ENCODE results near the gene TPGS2.
"Not testable (repeated sequence)": the region's sequence is repeated elsewhere in the genome, so short reads cannot be mapped to it uniquely, and the experiment has no call there.

TPGS2 gene

GRCh38 chr18:36821681-36822080 is 7.1 kb downstream of the TPGS2 start:
- DNase-seq, result peak; percentile 29

- DNase-seq, result no peak
Observed at GRCh38 chr18:36819621-36820020, 9.2 kb downstream of the TPGS2 start.

- no peak for DNase-seq
Observed at GRCh38 chr18:36818652-36819051, 10.2 kb downstream of the TPGS2 start.

GRCh38 chr18:36817039-36817438 is 11.8 kb downstream of the TPGS2 start:
- DNase-seq, result no peak

- not testable (repeated sequence) for DNase-seq
Observed at GRCh38 chr18:36816096-36816495, 12.7 kb downstream of the TPGS2 start.

- DNase-seq, result no peak
Observed at GRCh38 chr18:36814994-36815393, 13.8 kb downstream of the TPGS2 start.

GRCh38 chr18:36813824-36814223 is 15.0 kb downstream of the TPGS2 start:
- DNase-seq, result no peak

GRCh38 chr18:36813101-36813775 is 15.6 kb downstream of the TPGS2 start:
- no peak for DNase-seq

- DNase-seq, result no peak
Observed at GRCh38 chr18:36812678-36813077, 16.1 kb downstream of the TPGS2 start.

GRCh38 chr18:36811955-36812354 is 16.8 kb downstream of the TPGS2 start:
- peak; percentile 37 for DNase-seq

GRCh38 chr18:36811430-36811829 is 17.4 kb downstream of the TPGS2 start:
- peak; percentile 64 for DNase-seq

GRCh38 chr18:36809590-36810381 is 19.0 kb downstream of the TPGS2 start:
- peak; percentile 77 for DNase-seq

- peak; percentile 94 for DNase-seq
Observed at GRCh38 chr18:36808681-36809080, 20.1 kb downstream of the TPGS2 start.

GRCh38 chr18:36805105-36805504 is 23.7 kb downstream of the TPGS2 start:
- DNase-seq, result no peak

- DNase-seq, result peak; percentile 10
Observed at GRCh38 chr18:36798738-36799473, 29.9 kb downstream of the TPGS2 start.

GRCh38 chr18:36792634-36793283 is 36.0 kb downstream of the TPGS2 start:
- no peak for DNase-seq

GRCh38 chr18:36786686-36787085 is 42.1 kb downstream of the TPGS2 start:
- peak; percentile 86 for DNase-seq

GRCh38 chr18:36783792-36784191 is 45.0 kb downstream of the TPGS2 start:
- DNase-seq, result no peak

GRCh38 chr18:36782710-36783109 is 46.1 kb downstream of the TPGS2 start:
- DNase-seq, result no peak

GRCh38 chr18:36780748-36781147 is 48.1 kb downstream of the TPGS2 start:
- no peak for DNase-seq

GRCh38 chr18:36777566-36777965 is 51.2 kb downstream of the TPGS2 start:
- no peak for DNase-seq

GRCh38 chr18:36776650-36777049 is 52.2 kb downstream of the TPGS2 start:
- DNase-seq, result no peak

- no peak for DNase-seq
Observed at GRCh38 chr18:36775396-36775795, 53.4 kb downstream of the TPGS2 start.
